ENCODE measurements around the gene SRSF4.
"Not testable (repeated sequence)": the region's sequence is repeated elsewhere in the genome, so short reads cannot be mapped to it uniquely, and the experiment has no call there.

The SRSF4 gene

GRCh38 chr1:29124366-29125236 lies 57.1 kb downstream of the SRSF4 start:
- DNase-seq (ENCODE audit: low read depth in 2 of 2) = peak; percentile 10 to 17

GRCh38 chr1:29123887-29124365 lies 57.8 kb downstream of the SRSF4 start, which contains the start of gene TMEM200B:
TMEM200B (minus strand) TSS chr1:29123903; CDS start chr1:29121828, 2,075 bp downstream.
- DNase-seq (ENCODE audit: low read depth in 2 of 2) = no peak

GRCh38 chr1:29123053-29123886 lies 58.4 kb downstream of the SRSF4 start:
- no peak for DNase-seq (ENCODE audit: low read depth in 2 of 2)

GRCh38 chr1:29122682-29123052 lies 59.0 kb downstream of the SRSF4 start:
- DNase-seq (ENCODE audit: low read depth in 2 of 2) = no peak

GRCh38 chr1:29121936-29122681 lies 59.6 kb downstream of the SRSF4 start:
- DNase-seq (ENCODE audit: low read depth in 2 of 2) = no peak

GRCh38 chr1:29121516-29121935 lies 60.2 kb downstream of the SRSF4 start:
- no peak for DNase-seq (ENCODE audit: low read depth in 2 of 2)

GRCh38 chr1:29120947-29121485 lies 60.7 kb downstream of the SRSF4 start:
- DNase-seq (ENCODE audit: low read depth in 2 of 2) = peak; percentile 24 to 30

- no peak for DNase-seq (ENCODE audit: low read depth in 2 of 2)
Observed at GRCh38 chr1:29120367-29120766, 61.3 kb downstream of the SRSF4 start.

GRCh38 chr1:29119121-29119929 lies 62.4 kb downstream of the SRSF4 start:
- no peak for DNase-seq (ENCODE audit: low read depth in 2 of 2)

GRCh38 chr1:29117381-29117780 lies 64.3 kb downstream of the SRSF4 start:
- no peak for DNase-seq (ENCODE audit: low read depth in 2 of 2)

GRCh38 chr1:29114654-29115053 lies 67.0 kb downstream of the SRSF4 start:
- DNase-seq (ENCODE audit: low read depth in 2 of 2) = no peak

GRCh38 chr1:29113413-29114117 lies 68.1 kb downstream of the SRSF4 start:
- DNase-seq (ENCODE audit: low read depth in 2 of 2) = no peak

- DNase-seq (ENCODE audit: low read depth in 2 of 2) = no peak
Observed at GRCh38 chr1:29112705-29113412, 68.8 kb downstream of the SRSF4 start.

GRCh38 chr1:29108041-29108440 lies 73.7 kb downstream of the SRSF4 start:
- not testable (repeated sequence) for DNase-seq (ENCODE audit: low read depth in 2 of 2)

GRCh38 chr1:29105822-29106221 lies 75.9 kb downstream of the SRSF4 start:
- DNase-seq (ENCODE audit: low read depth in 2 of 2) = no peak

- no peak for DNase-seq (ENCODE audit: low read depth in 2 of 2)
Observed at GRCh38 chr1:29100487-29100886, 81.2 kb downstream of the SRSF4 start.

- no peak for DNase-seq (ENCODE audit: low read depth in 2 of 2)
Observed at GRCh38 chr1:29099286-29099685, 82.4 kb downstream of the SRSF4 start.
